Duodenal mucosa (tissue), 2 donors: ENCODE data around the gene IFIT1B.

ENCODE experiments used
- H3K27ac ChIP-seq: one replicate; pipeline ENCODE4 v1.7.0; 2013; ENCODE audit warnings: low read depth, low read length
- H3K27me3 ChIP-seq, 2 donors: one replicate each; pipeline ENCODE4 v1.7.0; 2013; ENCODE audit warnings: low read length in 2 of 2, control low read depth in 1 of 2; ENCODE audit not compliant: insufficient read depth in 2 of 2, control insufficient read depth in 1 of 2
- H3K36me3 ChIP-seq, 2 donors: one replicate each; pipeline ENCODE4 v1.7.0; 2013; ENCODE audit warnings: low read length in 2 of 2, control low read depth in 1 of 2; ENCODE audit not compliant: insufficient read depth in 2 of 2, control insufficient read depth in 1 of 2
- H3K4me1 ChIP-seq, 2 donors: one replicate each; pipeline ENCODE4 v1.7.0; 2013; ENCODE audit warnings: low read length in 2 of 2, control low read depth in 1 of 2; ENCODE audit not compliant: insufficient read depth in 2 of 2, control insufficient read depth in 1 of 2
- H3K4me3 ChIP-seq, 2 donors: one replicate each; pipeline ENCODE4 v1.7.0; 2013; ENCODE audit warnings: low read length in 2 of 2, low read depth in 1 of 2
- H3K9ac ChIP-seq, 2 donors: one replicate each; pipeline ENCODE4 v1.7.0; 2013; ENCODE audit warnings: low read length in 2 of 2, low read depth in 1 of 2
- H3K9me3 ChIP-seq, 2 donors: one replicate each; pipeline ENCODE4 v1.7.0; 2013; ENCODE audit warnings: low read length in 2 of 2, control low read depth in 1 of 2; ENCODE audit not compliant: control insufficient read depth in 1 of 2

Gene IFIT1B

GRCh38 chr10:89338713-89339112 is 39.1 kb upstream of the IFIT1B start:
- peaks cover 9 to 15% of the 10 kb centered on the region in 2 donors for H3K36me3 ChIP-seq
- no peaks in the 10 kb centered on the region for H3K9me3 ChIP-seq
- H3K9ac ChIP-seq: no peak overlapping the region
- H3K4me3 ChIP-seq: no peak overlapping the region
- peaks cover 28 to 34% of the 10 kb centered on the region in 2 donors for H3K4me1 ChIP-seq
- H3K27ac ChIP-seq: no peak overlapping the region
- no peaks in the 10 kb centered on the region for H3K27me3 ChIP-seq

GRCh38 chr10:89339875-89340274 is 38.0 kb upstream of the IFIT1B start:
- Histone ChIP-seq H3K4me3 (no peak overlapping the region), H3K4me1 (peaks cover 21 to 30% of the 10 kb centered on the region in 2 donors), H3K9ac (no peak overlapping the region), H3K27me3 (no peaks in the 10 kb centered on the region), H3K36me3 (peaks cover 9 to 15% of the 10 kb centered on the region in 2 donors), H3K9me3 (no peaks in the 10 kb centered on the region), H3K27ac (no peak overlapping the region)

GRCh38 chr10:89341649-89342048 is 36.2 kb upstream of the IFIT1B start:
- H3K36me3 ChIP-seq: peaks cover 9 to 15% of the 10 kb centered on the region in 2 donors
- no peak overlapping the region for H3K9ac ChIP-seq
- H3K27ac ChIP-seq: no peak overlapping the region
- H3K9me3 ChIP-seq: no peaks in the 10 kb centered on the region
- peaks cover 22 to 35% of the 10 kb centered on the region in 2 donors for H3K4me1 ChIP-seq
- no peak overlapping the region for H3K4me3 ChIP-seq
- H3K27me3 ChIP-seq: no peaks in the 10 kb centered on the region

GRCh38 chr10:89342206-89342958 is 35.5 kb upstream of the IFIT1B start:
- Histone ChIP-seq H3K27ac (no peak overlapping the region), H3K36me3 (peaks cover 9 to 15% of the 10 kb centered on the region in 2 donors), H3K4me3 (no peak overlapping the region), H3K9ac (no peak overlapping the region), H3K4me1 (peaks cover 28 to 42% of the 10 kb centered on the region in 2 donors), H3K9me3 (no peaks in the 10 kb centered on the region), H3K27me3 (no peaks in the 10 kb centered on the region)

GRCh38 chr10:89343089-89343767 is 34.6 kb upstream of the IFIT1B start:
- Histone ChIP-seq H3K4me3 (no peak overlapping the region), H3K4me1 (peaks cover 28 to 39% of the 10 kb centered on the region in 2 donors), H3K9ac (no peak overlapping the region), H3K36me3 (peaks cover 7 to 15% of the 10 kb centered on the region in 2 donors), H3K27me3 (no peaks in the 10 kb centered on the region), H3K9me3 (no peaks in the 10 kb centered on the region), H3K27ac (no peak overlapping the region)

- Histone ChIP-seq H3K4me1 (peaks cover 28 to 41% of the 10 kb centered on the region in 2 donors), H3K36me3 (peaks cover 0 to 7% of the 10 kb centered on the region in 2 donors), H3K9ac (no peak overlapping the region), H3K4me3 (no peak overlapping the region), H3K27me3 (no peaks in the 10 kb centered on the region), H3K9me3 (no peaks in the 10 kb centered on the region), H3K27ac (no peak overlapping the region)
Measured at GRCh38 chr10:89344156-89344555, 33.7 kb upstream of the IFIT1B start.

- no peak overlapping the region for H3K27ac ChIP-seq
Measured at GRCh38 chr10:89345367-89346000, 32.4 kb upstream of the IFIT1B start.

GRCh38 chr10:89346405-89347254 is 31.2 kb upstream of the IFIT1B start:
- Histone ChIP-seq H3K36me3 (no peaks in the 10 kb centered on the region), H3K4me1 (peaks cover 31 to 36% of the 10 kb centered on the region in 2 donors), H3K4me3 (no peak overlapping the region), H3K9me3 (no peaks in the 10 kb centered on the region), H3K9ac (no peak overlapping the region), H3K27me3 (no peaks in the 10 kb centered on the region), H3K27ac (no peak overlapping the region)

More at GRCh38 chr10:89345367-89346000, 32.4 kb upstream of the IFIT1B start:
- H3K4me1 ChIP-seq: peaks cover 32 to 38% of the 10 kb centered on the region in 2 donors
- H3K9ac ChIP-seq: no peak overlapping the region
- no peak overlapping the region for H3K4me3 ChIP-seq
- no peaks in the 10 kb centered on the region for H3K9me3 ChIP-seq
- no peaks in the 10 kb centered on the region for H3K27me3 ChIP-seq
- H3K36me3 ChIP-seq: no peaks in the 10 kb centered on the region

- no peaks in the 10 kb centered on the region for H3K9me3 ChIP-seq
- H3K27me3 ChIP-seq: no peaks in the 10 kb centered on the region
- H3K27ac ChIP-seq: peak overlapping the region; percentile 39
- H3K4me1 ChIP-seq: peaks cover 42 to 44% of the 10 kb centered on the region in 2 donors
- H3K36me3 ChIP-seq: no peaks in the 10 kb centered on the region
- no peak overlapping the region for H3K4me3 ChIP-seq
- no peak overlapping the region for H3K9ac ChIP-seq
Measured at GRCh38 chr10:89347701-89348457, 30.0 kb upstream of the IFIT1B start.
